Measurements from ENCODE around the gene CISD3. TPM values are rescaled to one million over a fixed set of nuclear protein-coding genes. Genes with fewer than 3 reads are reported as not detected.

The CISD3 gene
- total and polyA plus RNA-seq, 2 of the 8 experiments (the other 6 are each of a cell fraction or from before 2014, with no cell fraction given) = 9.4 to 11.1 TPM

DNA sequence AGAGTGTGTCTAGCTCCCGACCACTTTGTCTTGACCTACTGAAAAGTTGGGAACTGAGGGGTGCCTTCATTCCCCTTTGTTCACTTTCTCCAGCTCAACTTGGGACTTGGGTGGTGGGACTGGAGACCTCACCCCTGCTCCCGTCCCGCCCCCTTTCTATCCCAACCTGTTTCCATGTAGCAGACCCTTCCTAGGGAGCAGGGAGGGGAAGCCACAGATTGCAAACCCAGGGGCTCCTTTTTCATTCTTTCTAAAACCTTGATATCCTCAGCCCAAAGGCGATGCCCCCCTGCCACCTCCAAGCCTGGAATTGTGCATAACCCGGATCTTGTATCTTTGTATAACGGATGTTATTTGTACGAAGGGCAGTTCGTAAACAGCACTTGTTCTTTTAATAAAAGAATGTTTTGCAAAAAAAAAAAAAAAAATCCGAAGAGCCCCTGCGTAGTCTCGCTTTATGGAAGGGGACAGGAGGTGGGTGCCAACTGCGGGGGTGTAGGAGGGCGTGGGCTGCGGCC, 714 bp upstream of the CISD3 start:
- Histone ChIP-seq H3K14ac (ENCODE audit: insufficient read length) (no peak overlapping the region), H3K9me3 (ENCODE audit: insufficient read depth in 2 of 2, low read depth in 1 of 2, low read length in 1 of 2) (no peaks in the 10 kb centered on the region), H3K27ac (ENCODE audit: low read depth, low read length) (no peak overlapping the region), H4K20me1 (replicated peaks in 1 of 2; ENCODE audit: control insufficient read depth in 1 of 2, insufficient read depth in 2 of 2, low read length in 2 of 2) (peaks cover 4 to 21% of the 10 kb centered on the region in 2 experiments), H3K9ac (replicated peaks in 1 of 4; ENCODE audit: extremely low read depth in 1 of 4, low read depth in 3 of 4, low read length in 3 of 4) (peak overlapping the region in 1 of 4 experiments; percentile 66; a peak in 3 of 7 replicates), H3K27me3 (replicated peaks in 1 of 4; ENCODE audit: control insufficient read depth in 3 of 4, extremely low read depth in 1 of 4, insufficient read depth in 3 of 4, low read length in 3 of 4) (peaks cover 0 to 17% (median 7%) of the 10 kb centered on the region in 4 experiments; a peak in 3 of 7 replicates), H2BK120ac (replicated peaks; ENCODE audit: low read depth, low read length) (no peak overlapping the region), H2BK12ac (ENCODE audit: low read depth, low read length) (peak overlapping the region; percentile 75; the same call in 1 of the 2 replicates), H4K5ac (ENCODE audit: insufficient read length, low read depth, low read length) (no peak overlapping the region), H2BK5ac (ENCODE audit: low read depth, low read length) (no peak overlapping the region; the same call in 1 of the 2 replicates), H2AK5ac (ENCODE audit: low read depth, low read length) (no peak overlapping the region), H3K36me3 (ENCODE audit: control insufficient read depth in 2 of 4, insufficient read depth in 4 of 4, low read length in 3 of 4) (peaks cover 0 to 3% (median 0%) of the 10 kb centered on the region in 4 experiments; a peak in 2 of 8 replicates), H3K18ac (ENCODE audit: extremely low read depth, low read length) (peak overlapping the region; percentile 83; the same call in 1 of the 2 replicates), H2BK20ac (ENCODE audit: low read length) (no peak overlapping the region), H4K91ac (replicated peaks; ENCODE audit: insufficient read length, low read length) (peak overlapping the region; percentile 77), H2BK15ac (ENCODE audit: low read length) (peak overlapping the region; percentile 81; the same call in 1 of the 2 replicates), H4K8ac (ENCODE audit: extremely low read depth, insufficient read depth, low read length) (peak overlapping the region; percentile 92), H3K4ac (replicated peaks; ENCODE audit: insufficient read length, low read depth, low read length) (no peak overlapping the region), H3K23ac (ENCODE audit: insufficient read length) (no peak overlapping the region), H3K4me1 (replicated peaks in 1 of 4; ENCODE audit: control insufficient read depth in 3 of 4, insufficient read depth in 4 of 4, low read length in 3 of 4) (peaks cover 0 to 10% (median 5%) of the 10 kb centered on the region in 4 experiments; a peak in 5 of 7 replicates), H3K56ac (replicated peaks; ENCODE audit: insufficient read length, low read depth, low read length) (no peak overlapping the region), H3K23me2 (ENCODE audit: low read depth, low read length) (peaks cover 9% of the 10 kb centered on the region; the same call in 1 of the 2 replicates), H3K79me2 (ENCODE audit: control insufficient read depth in 1 of 2, insufficient read depth in 2 of 2, low read length in 2 of 2) (no peaks in the 10 kb centered on the region), H3K4me3 (ENCODE audit: extremely low read depth in 1 of 4, insufficient read depth in 2 of 4, low read depth in 3 of 4, low read length in 4 of 4) (peak overlapping the region; percentile 48 to 72 (median 63)), H2AFZ (ENCODE audit: low read length) (no peak overlapping the region), H3K79me1 (ENCODE audit: low read depth, low read length) (no peaks in the 10 kb centered on the region), H3K4me2 (ENCODE audit: insufficient read depth in 1 of 2, low read depth in 2 of 2, low read length in 2 of 2) (peak overlapping the region; percentile 88 to 94)
- CTCF ChIA-PET (ENCODE audit: partially characterized antibody) = interaction anchor here (0.9 to 2.0 kb wide), 14 partner anchors 11 to 149 kb away, joined by 3 to 14 read pairs (median 4); no protein-coding TSS in a partner anchor
- no peak for FAIRE-seq
- POLR2A ChIA-PET (ENCODE audit: partially characterized antibody) = interaction anchor here (0.8 to 7.0 kb wide), 5 partner anchors 10 to 20 kb away, joined by 3 to 40 read pairs (median 10); no protein-coding TSS in a partner anchor
- DNase-seq (ENCODE audit: low read depth in 1 of 2, low spot score in 2 of 2) = no peak
- WGBS, 2 experiments (ENCODE audit: extremely low coverage in 1 of 2, insufficient coverage in 1 of 2, insufficient read length in 1 of 2, insufficient replicate concordance in 2 of 2, low coverage in 1 of 2, low lambda C conversion rate in 2 of 2, missing lambda C conversion rate in 1 of 2) = 42% methylated on average over 14 of the region's 14 CpGs; no CpG with 5 or more reads in 1 of the 2 experiments
- TF ChIP-seq CHD1 (IDR thresholded peaks at IDR 0.05; ENCODE audit: low read depth, low read length) (no peak), SP1 (IDR thresholded peaks at IDR 0.05; ENCODE audit: low read depth, low read length) (no peak), SIRT6 (IDR thresholded peaks at IDR 0.05; ENCODE audit: low read length) (no peak), CTBP2 (IDR thresholded peaks at IDR 0.05; ENCODE audit: borderline replicate concordance, insufficient read depth, insufficient read length, low read length) (no peak), CEBPB (IDR thresholded peaks at IDR 0.05; ENCODE audit: low read depth, low read length) (no peak), MAFK (IDR thresholded peaks at IDR 0.05; ENCODE audit: low read depth, low read length) (no peak), SIN3A (conservative IDR thresholded peaks at IDR 0.05 in 1 of 2, IDR thresholded peaks at IDR 0.05 in 1 of 2; ENCODE audit: low read depth in 1 of 2, low read length in 2 of 2) (no peak), ZNF274 (IDR thresholded peaks at IDR 0.05; ENCODE audit: borderline replicate concordance, extremely low read depth, low read length) (no peak), BCL11A (IDR thresholded peaks at IDR 0.05; ENCODE audit: low read depth in 2 of 2, low read length in 2 of 2) (no peak)

Measured in H1 (cell line).